HG02870 (cell line): ENCODE measurements around the gene COPE.

Source experiments
- ATAC-seq: cut with Tn5 transposase; IDR thresholded peaks from one replicate; pipeline ENCODE4 v1.9.1; 2021; ENCODE audit warnings: mild to moderate bottlenecking, moderate library complexity; ENCODE audit not compliant: unreplicated experiment

The COPE gene

DNA sequence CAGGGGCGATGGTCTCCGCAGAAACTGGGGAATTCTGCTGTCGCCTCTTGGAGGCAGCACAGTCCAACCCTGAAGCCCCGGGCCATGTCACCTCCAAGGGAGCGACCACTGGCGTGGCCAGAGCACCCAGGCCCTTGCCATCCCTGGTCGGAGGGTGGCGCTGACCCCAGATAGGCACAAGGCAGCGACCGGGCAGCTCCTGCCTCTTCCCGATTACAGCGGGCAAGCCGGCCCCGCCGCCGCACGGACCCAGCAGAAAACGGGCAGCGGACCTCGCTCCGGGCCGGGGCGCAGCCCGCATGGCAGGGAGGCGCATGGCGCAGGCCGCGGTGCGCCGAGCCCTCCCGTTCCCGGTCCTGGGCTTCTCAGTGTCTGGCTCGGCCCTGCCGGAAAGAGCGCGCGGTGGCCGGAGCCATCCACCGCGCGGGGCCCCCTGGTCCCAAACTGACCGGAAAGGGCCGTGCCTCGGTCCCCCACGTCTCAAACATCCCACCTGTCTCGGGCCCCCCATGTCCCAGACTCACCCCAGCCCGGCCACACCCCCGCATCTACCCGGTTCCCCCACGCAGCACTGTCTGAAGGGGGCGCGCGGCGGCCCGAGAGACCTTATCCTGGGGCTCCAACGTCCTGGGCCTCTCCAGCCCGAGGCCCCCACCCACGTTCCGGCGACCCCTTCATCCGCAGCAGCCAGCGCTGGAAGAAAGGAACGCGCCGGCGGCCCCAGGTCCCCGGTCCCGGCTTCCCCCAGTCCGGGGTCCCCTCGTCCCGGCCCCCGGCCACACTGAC lies 24.0 kb downstream of the COPE start:
- ATAC-seq = no peak

- no peak for ATAC-seq
These were observed 24.7 kb downstream of the COPE start for GRCh38 chr19:18894254-18895037.

DNA sequence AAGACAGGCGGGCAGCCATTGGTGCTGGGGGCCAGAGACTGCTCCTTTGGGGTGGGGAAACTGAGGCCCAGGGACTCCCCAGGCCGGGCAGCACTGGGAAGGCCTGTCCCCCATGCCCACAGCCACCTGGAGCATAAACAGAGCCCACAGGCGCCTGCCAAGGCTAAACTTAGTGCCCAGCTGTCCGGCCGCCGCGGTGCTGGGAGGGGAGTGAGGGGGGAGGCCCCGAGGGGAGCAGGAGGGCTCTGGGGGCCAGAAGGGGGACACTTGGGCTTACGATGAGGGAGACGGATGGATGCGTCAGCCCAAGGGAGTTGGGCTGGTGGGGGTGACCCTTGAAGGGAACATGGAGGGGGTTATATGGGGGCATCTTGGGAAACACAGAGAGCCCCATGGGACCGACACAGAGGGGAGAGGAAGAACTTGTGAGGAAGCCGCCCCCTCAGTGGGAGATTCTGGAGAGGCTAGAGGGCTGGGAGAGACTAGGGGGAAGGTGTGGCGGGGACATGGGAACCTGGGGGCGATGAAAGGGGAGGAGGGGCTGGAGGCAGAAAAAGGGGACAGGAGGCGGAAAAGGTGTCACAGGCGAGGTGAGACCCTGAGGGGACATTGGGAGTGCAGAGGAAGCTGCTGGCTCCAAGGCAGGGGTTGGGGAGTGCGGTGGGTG lies 25.5 kb downstream of the COPE start:
- ATAC-seq = no peak

DNA sequence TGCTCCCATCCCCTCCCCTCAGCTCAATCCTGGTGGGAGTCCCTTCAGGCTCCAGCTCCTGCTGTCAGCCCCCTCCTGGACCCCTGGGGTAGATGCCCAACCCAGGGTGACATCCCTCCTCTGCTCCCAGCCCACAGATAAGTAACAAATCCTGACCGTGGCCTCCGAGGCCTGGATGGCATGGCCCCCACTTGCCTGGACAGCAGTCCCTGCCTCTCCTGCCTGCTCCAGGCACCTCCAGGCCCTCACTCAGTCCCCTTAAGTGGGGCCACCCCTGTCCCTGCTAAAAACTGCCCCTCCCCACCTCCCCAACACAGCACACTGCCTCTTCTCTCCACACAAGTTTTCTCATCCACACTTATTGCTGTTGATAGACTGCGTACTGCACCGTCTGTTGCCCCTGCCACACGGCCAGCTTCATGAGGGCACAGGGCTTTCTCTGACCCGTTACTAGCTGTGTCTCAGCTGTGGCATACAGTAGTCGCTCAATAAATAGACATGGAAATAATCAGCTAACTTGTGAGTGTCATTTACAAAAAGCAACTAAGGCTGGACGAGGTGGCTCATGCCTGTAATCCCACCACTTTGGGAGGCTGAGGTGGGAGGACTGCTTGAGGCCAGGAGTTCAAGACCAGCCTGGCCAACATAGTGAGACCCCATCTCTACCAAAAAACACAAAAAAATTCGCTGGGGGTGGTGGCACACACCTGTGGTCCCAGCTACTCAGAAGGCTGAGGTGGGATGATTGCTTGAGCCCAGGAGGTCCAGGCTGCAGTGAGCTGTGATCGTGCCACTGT lies 29.0 kb downstream of the COPE start:
- no peak for ATAC-seq

DNA sequence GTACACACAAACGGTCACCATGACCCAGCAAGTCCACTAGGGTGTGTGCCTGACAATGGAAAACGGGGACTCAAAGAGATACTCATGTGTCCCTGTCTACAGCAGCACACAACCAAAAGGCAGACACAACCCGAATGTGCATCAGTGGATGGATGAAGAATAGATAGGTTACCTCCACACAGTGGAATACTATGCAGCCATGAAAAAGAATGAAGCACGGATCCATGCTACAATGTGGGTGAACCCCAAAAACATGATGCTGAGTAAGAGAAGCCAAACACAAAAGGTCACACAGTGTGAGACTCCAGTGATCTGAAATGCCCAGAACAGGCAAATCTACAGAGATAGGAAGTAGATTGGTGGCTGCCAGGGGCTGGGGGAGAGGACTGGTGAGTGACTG lies 32.2 kb downstream of the COPE start:
- no peak for ATAC-seq

DNA sequence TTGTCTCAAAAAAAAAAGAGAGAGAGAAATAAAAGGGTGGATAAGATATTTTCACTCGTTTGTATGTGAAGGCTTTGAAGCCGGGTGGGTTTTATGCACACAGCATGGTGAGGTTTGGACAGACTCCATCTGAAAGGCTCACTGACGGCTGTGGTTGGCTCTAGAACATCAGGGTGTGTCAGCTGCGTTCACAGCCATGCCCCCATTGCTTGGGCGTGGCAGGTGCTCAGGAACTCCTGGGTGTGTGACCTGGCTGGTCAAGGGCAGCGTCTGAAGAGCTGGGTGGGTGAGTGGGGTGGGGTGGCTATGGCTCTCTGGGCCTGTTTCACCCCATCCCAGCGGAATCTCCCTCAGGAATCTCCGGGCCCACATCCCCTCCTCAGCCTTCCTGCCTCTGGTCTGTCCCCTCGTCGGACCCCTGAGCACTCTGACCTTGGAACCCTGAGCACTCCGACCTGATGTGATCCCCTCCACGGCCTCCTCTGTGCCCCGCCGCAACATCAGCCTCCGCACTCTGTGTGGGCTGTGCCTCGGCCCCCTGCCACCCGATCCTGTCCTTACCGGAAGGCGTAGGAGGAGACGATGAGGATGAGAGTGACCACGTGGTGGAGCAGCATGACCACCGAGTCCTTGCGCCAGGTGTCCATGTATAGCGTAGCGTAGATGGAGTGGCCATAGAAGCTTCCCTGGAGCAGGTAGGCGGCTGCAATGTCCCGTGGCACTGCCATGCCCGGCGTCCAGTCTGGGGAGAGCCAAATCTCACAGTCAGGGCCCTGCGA lies 35.5 kb downstream of the COPE start:
- ATAC-seq = no peak

DNA sequence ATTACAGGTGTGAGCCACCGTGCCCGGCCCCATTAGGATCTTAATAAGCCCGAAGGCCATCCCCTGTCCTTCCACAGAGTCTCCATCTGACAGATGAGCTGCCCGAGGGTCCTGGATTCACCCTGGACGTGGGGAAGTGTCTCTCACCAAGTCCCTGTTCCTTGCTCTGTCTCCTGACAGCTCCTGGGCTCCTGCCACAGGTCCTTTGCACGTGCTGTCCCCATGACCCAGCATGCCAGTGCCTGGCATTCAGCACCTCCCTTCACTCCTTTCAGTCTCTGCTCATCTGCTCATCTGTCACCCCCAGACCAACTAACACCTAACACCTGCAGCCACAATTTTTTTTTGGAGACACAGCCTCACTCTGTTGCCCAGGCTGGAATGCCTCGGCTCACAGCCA lies 37.7 kb downstream of the COPE start:
- no peak for ATAC-seq

DNA sequence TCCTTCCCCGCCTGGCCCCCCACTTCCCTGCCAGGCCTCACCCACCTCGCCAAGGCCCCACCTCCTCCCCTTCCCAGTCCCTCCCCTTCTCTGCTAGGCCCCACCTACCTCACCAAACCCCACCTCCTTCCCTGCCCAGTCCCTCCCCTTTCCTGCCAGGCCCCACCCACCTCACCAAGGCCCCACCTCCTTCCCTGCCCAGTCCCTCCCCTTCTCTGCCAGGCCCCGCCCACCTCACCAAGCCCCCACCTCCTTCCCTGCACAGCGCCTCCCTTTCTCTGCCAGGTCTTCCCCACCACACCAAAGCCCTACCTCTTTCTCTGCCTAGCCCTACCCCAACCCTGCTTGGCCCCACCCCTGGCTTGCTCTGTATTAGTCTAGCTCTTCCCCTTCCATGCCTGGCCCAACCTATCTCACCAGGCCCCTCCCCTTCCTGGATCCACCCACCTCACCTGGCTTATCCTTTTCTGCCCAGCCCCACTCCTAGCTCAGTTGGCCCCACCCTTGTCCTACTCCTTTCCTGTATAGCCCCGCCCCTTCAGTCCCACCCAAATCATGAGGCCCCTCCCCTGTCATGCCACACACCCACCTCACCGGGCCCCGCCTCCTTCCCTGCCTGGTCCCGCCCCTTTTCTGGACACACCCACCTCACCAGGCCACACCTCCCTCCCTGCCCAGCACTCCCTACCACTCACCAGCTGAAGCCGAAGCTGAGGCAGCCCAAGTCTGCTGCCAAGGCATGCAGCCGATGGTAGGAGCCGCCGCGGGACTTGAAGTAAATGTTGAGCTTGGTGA lies 39.4 kb downstream of the COPE start:
- ATAC-seq = no peak

GRCh38 chr19:18878858-18879578 lies 40.2 kb downstream of the COPE start:
- no peak for ATAC-seq

GRCh38 chr19:18878058-18878797 lies 41.0 kb downstream of the COPE start:
- ATAC-seq = no peak

GRCh38 chr19:18876865-18877264 lies 42.3 kb downstream of the COPE start:
- no peak for ATAC-seq

GRCh38 chr19:18875726-18876125 lies 43.5 kb downstream of the COPE start:
- ATAC-seq = no peak

- no peak for ATAC-seq
These were observed 47.6 kb downstream of the COPE start for GRCh38 chr19:18871543-18871942.

GRCh38 chr19:18870531-18871172 lies 48.5 kb downstream of the COPE start:
- ATAC-seq = no peak

- ATAC-seq = no peak
These were observed 49.2 kb downstream of the COPE start for GRCh38 chr19:18869781-18870530.

DNA sequence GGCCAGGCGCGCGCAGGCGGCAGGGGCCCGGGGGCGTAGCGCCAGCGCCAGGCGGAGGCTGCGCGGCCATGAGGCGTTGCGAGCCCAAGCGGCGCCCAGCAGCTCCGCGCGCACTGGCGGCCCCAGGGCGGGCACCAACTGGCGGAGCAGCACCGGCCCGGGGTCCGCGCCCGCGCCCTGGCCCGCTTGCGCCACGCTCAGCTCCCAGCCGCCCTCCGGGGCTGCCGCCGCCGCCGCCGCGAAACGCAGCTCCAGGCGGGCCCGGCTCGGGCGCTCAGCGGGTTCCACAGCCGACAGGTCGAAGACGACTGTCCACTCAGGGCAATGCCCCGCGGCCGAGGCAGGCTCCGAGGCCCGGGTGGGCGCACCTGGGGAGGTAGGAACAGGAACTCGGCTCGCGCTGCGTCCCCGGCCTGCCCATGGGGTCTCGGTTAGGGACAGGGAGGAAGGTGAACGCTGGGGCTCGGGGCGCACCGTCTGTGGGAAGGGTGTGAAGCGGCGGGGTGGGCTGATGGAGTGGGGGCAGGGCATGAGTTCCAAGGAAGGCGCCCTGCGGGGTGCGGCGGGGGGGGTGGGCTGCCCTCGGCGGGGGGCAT lies 50.1 kb downstream of the COPE start:
- ATAC-seq = no peak
